GM04503 (cell line): ENCODE measurements around the gene SECISBP2.

ENCODE experiments used
- DNase-seq: peaks from one replicate; pipeline ENCODE4 v3.0.0-alpha.2; 2012; ENCODE audit warnings: low read depth

SECISBP2 gene

GRCh38 chr9:89405826-89406225 lies 87.5 kb downstream of the SECISBP2 start:
- no peak for DNase-seq

GRCh38 chr9:89407070-89407469 lies 88.8 kb downstream of the SECISBP2 start:
- DNase-seq, result no peak

- no peak for DNase-seq
Measured at GRCh38 chr9:89408628-89409101, 90.4 kb downstream of the SECISBP2 start.
